Measurements from ENCODE around the gene AKT1S1.

AKT1S1 gene

GRCh38 chr19:49866933-49867782 lies 10.0 kb downstream of the AKT1S1 start, which contains the start of gene PNKP:
Gene PNKP, minus strand, starts transcription at chr19:49867576. Its CDS starts 372 bp downstream, at chr19:49867204.
- peak; percentile 62 to 95 (median 83) for DNase-seq

GRCh38 chr19:49864890-49865289 lies 12.3 kb downstream of the AKT1S1 start:
- DNase-seq = no peak

GRCh38 chr19:49863935-49864320 lies 13.2 kb downstream of the AKT1S1 start:
- DNase-seq = no peak

- DNase-seq = no peak
Observed at GRCh38 chr19:49863254-49863934, 13.8 kb downstream of the AKT1S1 start.

- DNase-seq = peak in 1 of 5 experiments; percentile 51
Observed at GRCh38 chr19:49862391-49863253, 14.5 kb downstream of the AKT1S1 start.

- DNase-seq = no peak
Observed at GRCh38 chr19:49861541-49862378, 15.4 kb downstream of the AKT1S1 start.

- DNase-seq = no peak
Observed at GRCh38 chr19:49861107-49861506, 16.0 kb downstream of the AKT1S1 start.

GRCh38 chr19:49860336-49861102 lies 16.6 kb downstream of the AKT1S1 start:
- no peak for DNase-seq

- DNase-seq = no peak
Observed at GRCh38 chr19:49859682-49860335, 17.3 kb downstream of the AKT1S1 start.

- DNase-seq = no peak
Observed at GRCh38 chr19:49858088-49858985, 18.8 kb downstream of the AKT1S1 start.

- DNase-seq = no peak
Observed at GRCh38 chr19:49857838-49858087, 19.4 kb downstream of the AKT1S1 start.

GRCh38 chr19:49857061-49857837 lies 19.9 kb downstream of the AKT1S1 start:
- no peak for DNase-seq

GRCh38 chr19:49856574-49857021 lies 20.6 kb downstream of the AKT1S1 start:
- no peak for DNase-seq

GRCh38 chr19:49855676-49856573 lies 21.2 kb downstream of the AKT1S1 start:
- DNase-seq = no peak

GRCh38 chr19:49855277-49855675 lies 21.9 kb downstream of the AKT1S1 start:
- DNase-seq = no peak

- DNase-seq = no peak
Observed at GRCh38 chr19:49854378-49855263, 22.5 kb downstream of the AKT1S1 start.

- DNase-seq = no peak
Observed at GRCh38 chr19:49853852-49854377, 23.2 kb downstream of the AKT1S1 start.

All from T-helper 2 cell (primary cell).